ENCODE measurements around the gene LIMS3. TPM values are rescaled to one million over a fixed set of nuclear protein-coding genes. Genes with fewer than 3 reads are reported as not detected.
"Not testable (repeated sequence)": the region's sequence is repeated elsewhere in the genome, so short reads cannot be mapped to it uniquely, and the experiment has no call there.

The LIMS3 gene
- total RNA-seq, 1 donor from 2014 or later = 0.16 TPM

DNA sequence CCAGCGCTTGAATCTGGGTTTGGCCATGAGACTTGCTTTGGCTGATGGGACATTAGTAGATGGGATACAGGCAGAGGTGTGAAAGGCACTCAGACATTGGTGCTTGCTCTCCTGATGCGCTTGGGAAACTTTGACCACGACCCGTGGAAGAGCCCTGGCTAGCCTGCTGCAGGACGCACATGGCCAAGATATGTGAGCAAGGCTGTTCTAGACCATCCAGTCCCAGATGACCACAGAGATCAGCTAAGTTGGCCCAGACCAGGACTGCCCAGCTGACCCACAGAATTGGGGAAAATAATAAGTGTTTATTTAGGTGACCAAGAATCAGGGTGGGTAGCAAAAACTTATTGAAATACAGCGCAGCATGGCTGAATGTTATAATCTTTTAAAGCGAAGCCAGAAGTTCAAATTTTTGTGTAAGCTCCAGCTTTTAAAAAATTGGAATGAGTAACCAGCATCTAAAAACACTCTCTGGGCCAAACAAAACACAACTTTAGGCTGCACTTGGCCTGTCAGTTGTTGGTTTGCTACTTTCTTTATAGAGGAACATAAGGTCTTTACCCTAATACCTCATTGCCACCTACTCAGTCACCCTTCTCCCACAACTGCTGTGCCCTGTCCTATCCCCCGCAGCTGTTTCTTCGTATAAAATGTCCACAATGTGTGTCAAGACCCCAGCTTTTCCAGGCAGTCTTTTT, 51.8 kb downstream of the LIMS3 start:
- H3K4me3 Mint-ChIP-seq; H3K27me3 Mint-ChIP-seq; H3K9me3 Mint-ChIP-seq; DNase-seq; intact Hi-C loops (cut with micrococcal nuclease); H3K36me3 Mint-ChIP-seq (ENCODE audit: low read depth); H3K27ac Mint-ChIP-seq; H3K4me1 Mint-ChIP-seq: not testable (repeated sequence)

DNA sequence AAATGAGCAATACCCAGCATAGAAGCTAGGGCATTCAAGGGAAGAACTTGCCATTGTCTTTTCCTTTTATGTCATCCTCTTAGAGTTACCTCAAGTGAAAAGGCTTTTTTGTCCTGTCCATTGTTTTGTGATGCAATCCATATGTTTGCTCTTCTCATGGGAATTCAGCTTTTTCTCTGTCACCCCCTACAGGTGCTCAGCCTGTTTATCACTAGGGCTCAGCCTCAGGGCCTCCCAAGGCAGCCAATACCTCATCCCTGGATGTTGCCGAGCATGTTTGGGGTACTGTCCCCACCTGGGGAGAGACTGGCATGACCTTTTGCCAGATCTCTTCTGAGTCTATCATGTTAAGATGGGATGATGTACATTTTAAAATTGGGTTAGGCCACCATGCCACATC, 65.5 kb downstream of the LIMS3 start:
- intact Hi-C loops (cut with micrococcal nuclease); DNase-seq; H3K27me3 Mint-ChIP-seq; H3K4me3 Mint-ChIP-seq; H3K27ac Mint-ChIP-seq; H3K4me1 Mint-ChIP-seq; H3K36me3 Mint-ChIP-seq (ENCODE audit: low read depth); H3K9me3 Mint-ChIP-seq: not testable (repeated sequence)

DNA sequence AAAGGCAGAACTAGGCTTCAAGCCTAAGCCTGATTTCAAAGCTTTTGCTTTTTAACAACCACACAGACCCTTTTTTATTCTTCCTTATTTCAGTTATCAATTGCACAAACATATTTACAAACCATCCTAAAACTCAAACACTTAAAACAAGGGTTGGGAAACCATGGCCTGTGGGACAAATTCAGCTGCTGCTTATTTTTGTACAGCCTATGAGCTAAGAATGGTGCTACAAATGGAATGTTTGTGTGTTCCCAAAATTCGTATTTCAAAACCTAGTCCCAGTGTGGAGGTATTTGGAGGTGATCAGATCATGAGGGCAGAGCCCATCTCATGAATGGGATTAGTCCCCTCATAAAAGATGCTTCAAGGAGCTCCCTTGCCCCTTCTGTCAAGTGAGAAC, 67.0 kb downstream of the LIMS3 start:
- H3K9me3 Mint-ChIP-seq; H3K4me1 Mint-ChIP-seq; intact Hi-C loops (cut with micrococcal nuclease); H3K27me3 Mint-ChIP-seq; H3K4me3 Mint-ChIP-seq; H3K36me3 Mint-ChIP-seq (ENCODE audit: low read depth); DNase-seq; H3K27ac Mint-ChIP-seq: not testable (repeated sequence)

DNA sequence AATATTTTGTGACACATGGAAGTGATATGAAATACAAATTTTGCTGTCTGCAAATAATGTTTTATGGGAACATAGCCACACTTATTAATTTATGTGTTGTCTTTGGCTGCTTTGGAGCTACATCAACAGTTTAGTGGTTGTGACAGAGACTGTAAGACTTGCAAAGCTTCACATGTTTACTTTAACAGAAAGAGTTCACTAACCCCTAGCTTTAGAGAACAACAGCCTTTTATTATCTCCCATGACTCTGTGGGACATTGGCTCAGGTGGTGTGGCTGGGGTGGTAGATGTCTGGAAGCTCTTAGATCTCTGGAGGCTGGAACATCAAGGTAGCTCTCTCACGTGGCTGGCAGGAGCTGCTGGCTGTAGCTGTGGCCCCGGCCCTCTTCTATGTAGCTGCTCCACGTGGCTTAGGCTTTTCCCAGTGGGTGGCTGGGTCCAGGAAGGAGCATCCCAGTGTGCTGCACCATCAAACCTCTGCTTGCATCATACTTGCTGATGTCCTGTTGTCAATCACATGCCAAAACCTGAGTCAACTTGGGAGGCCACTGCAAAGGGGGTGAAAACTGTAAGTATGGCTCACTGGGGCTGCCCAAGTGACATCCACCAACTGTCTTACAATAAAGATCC, 67.7 kb downstream of the LIMS3 start:
- intact Hi-C loops (cut with micrococcal nuclease); H3K27me3 Mint-ChIP-seq; DNase-seq; H3K4me1 Mint-ChIP-seq; H3K9me3 Mint-ChIP-seq; H3K36me3 Mint-ChIP-seq (ENCODE audit: low read depth); H3K27ac Mint-ChIP-seq; H3K4me3 Mint-ChIP-seq: not testable (repeated sequence)

DNA sequence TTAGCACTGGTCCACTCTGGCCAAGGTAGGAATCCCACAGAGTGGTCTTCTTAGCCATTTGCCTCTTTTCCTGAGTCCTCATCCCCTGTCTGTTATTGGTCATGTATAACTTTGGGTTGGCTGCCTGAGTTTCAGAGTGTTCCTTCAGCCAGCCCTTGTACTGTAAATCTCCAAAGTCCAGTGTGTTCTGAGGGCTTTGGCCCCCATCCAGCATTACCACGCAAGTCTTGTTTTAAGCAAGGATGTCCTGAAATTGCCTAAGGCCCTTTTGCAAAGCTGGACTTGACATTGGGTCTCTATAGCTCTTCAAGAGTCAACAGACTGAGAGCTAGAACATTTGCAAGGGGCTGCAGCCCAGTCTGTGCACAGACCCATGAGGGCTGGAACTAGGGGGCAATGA, 68.4 kb downstream of the LIMS3 start:
- H3K4me3 Mint-ChIP-seq; DNase-seq; H3K36me3 Mint-ChIP-seq (ENCODE audit: low read depth); H3K27me3 Mint-ChIP-seq; H3K9me3 Mint-ChIP-seq; H3K4me1 Mint-ChIP-seq; H3K27ac Mint-ChIP-seq; intact Hi-C loops (cut with micrococcal nuclease): not testable (repeated sequence)

DNA sequence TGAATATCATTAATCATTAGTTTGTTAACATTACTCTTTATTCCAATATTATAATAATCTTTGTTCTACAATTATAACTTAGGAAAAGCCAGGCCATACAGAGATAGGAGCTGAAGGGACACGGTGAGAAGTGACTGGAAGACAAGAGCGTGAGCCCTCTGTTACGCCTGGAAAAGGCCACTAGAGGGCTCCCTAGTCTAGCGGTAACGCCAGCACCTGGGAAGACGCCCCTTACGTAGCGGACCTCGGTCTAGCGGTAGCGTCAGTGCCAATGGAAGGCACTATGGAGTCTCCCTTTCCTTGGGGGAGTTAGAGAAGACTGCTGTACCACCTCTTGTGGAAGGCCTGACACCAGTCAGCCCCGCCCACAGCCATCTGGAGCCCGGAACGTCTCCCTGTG, 71.4 kb downstream of the LIMS3 start:
- H3K4me3 Mint-ChIP-seq; H3K27ac Mint-ChIP-seq; H3K4me1 Mint-ChIP-seq; H3K36me3 Mint-ChIP-seq (ENCODE audit: low read depth); H3K27me3 Mint-ChIP-seq; intact Hi-C loops (cut with micrococcal nuclease); H3K9me3 Mint-ChIP-seq; DNase-seq: not testable (repeated sequence)

DNA sequence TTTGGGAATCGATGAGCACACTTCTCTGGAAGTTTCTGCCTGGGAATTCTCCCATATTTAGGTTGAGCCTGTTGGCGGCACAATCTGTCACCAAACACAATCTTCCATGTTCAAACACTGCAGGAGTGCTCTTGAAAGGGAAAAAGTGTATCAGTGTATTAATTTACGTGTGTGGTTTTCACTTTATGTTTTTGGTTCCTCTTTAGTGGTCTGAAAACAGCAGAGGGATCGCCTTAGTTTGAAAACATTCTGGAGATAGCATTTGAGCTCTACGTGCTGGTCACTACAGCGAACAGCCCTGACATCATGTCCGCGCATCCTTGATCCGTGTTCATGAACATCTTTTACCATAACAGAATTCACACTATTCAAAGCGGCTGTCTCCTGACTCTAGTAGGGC, 73.2 kb downstream of the LIMS3 start:
- DNase-seq; H3K27me3 Mint-ChIP-seq; H3K9me3 Mint-ChIP-seq; H3K4me1 Mint-ChIP-seq; H3K36me3 Mint-ChIP-seq (ENCODE audit: low read depth); H3K4me3 Mint-ChIP-seq; intact Hi-C loops (cut with micrococcal nuclease); H3K27ac Mint-ChIP-seq: not testable (repeated sequence)

Other genes starting within 250 kb of the LIMS3 start
- gene RGPD5, start 104.4 kb upstream of the LIMS3 start, total RNA-seq = 27.8 and 29.7 TPM in 2 replicates
- gene MALL, start 217.1 kb downstream of the LIMS3 start, total RNA-seq = 1.2 and 1.8 TPM in 2 replicates